Astrocyte of the spinal cord (primary cell): ENCODE results near the gene LRRC75A.
A peak's percentile ranks its signal among the peaks of the same experiment; 100 is the strongest.

Experiments
- DNase-seq: peaks from one replicate; pipeline ENCODE4 v3.0.0; 2011; ENCODE audit warnings: low read depth, low spot score
- H3K4me3 ChIP-seq: 2 replicates; pipeline ENCODE4 v1.5.1; 2011; ENCODE audit warnings: low read depth, mild to moderate bottlenecking, low read length, moderate library complexity
- CTCF ChIP-seq: IDR thresholded peaks from 2 replicates; pipeline ENCODE4 v1.5.1; 2012; ENCODE audit warnings: low read depth, mild to moderate bottlenecking, low read length, inconsistent platforms
- in situ Hi-C: cut with HindIII; loops from 2 replicates; pipeline ENCODE4 v1.10.0; 2017; ENCODE audit warnings: low sequenced_read_pairs

LRRC75A gene

DNA sequence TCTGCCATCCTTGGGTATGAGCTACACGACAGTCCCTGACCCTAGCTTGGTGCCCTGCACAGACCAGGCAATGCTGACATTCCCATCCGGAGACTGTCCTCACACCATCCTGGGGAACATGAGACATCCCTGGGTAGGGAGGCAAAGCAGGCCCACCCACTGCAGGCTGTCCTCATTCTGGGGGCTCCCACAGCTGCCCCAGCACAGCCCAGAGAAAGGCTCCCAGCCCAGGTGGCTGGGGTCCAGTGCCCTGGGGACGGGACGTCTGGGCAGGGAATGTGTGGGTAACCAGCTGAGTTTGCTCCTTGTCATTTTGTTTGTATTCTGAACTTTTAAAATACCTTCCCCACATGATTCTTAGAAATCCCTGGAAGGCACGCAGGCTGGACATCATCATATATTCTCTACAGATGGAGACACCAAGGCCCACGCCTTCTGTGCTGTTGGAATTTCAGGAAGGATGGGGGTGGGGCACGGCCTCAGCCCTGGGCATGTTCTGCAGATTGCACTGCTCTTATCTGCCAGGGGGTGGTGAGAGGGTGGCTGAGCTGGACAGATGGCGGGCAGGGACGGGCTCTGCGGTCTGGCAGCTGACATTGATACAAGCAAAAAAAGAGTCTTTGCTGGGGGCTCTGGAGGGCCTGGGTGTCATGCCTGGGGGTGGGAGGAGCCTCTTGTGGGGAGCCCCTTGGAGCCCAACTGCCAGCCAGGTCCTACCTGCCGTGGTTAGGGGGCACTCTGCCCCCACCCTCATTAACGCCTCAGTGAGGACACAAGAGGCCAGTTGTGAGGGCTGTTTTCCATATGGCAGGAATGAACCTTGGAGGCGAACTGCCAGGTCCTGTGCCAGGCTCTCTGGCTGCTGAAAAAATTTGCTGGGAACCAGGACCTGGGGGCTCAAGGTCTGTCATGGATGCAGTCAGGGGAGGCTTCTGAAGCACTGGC is 28.4 kb downstream of the LRRC75A start:
- TF ChIP-seq CTCF, result peak; percentile 33
- in situ Hi-C loops, result no loop called here
- no peak for DNase-seq
- H3K4me3 ChIP-seq, result no peak overlapping the region

DNA sequence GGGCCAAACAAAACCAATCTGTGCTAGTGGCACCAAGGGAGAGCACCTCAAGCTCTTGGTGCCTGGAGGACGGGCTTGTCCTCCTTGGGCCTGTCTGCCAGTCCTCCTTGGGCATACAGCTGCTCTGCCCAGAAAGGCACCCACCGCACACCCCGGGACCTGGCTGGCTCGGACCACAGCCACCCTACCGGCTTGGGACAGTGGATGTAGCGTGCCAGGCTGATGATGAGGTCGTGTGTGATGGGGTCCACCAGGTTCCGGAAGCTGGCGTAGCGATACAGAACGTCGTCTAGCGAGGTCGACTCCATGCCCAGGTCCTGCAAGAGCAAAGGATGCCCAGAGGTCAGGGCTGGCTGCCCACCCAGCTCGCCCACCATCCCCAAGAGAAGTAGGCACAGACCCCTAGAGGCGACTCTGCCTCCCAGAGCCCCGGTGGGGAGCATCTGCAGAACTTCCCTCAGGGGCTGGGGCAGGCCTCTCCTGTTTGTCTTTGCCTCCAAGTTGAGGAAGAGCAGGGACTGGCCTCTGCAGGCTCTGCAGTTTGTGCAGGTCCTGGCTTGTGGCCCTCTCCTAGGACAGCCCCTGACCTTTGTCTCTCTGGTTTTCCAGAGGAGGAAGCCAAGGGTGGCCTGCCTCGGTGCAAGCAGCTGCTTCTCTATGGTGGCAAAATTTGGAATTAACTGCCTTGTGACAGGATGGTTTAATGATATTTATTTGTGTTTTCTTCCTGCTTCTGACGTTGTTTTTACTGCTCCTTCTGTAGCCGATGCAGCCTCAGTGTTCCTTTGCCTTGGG is 29.7 kb downstream of the LRRC75A start:
- no peak overlapping the region for H3K4me3 ChIP-seq
- in situ Hi-C loops, result no loop called here
- TF ChIP-seq CTCF, result no peak
- DNase-seq, result no peak

DNA sequence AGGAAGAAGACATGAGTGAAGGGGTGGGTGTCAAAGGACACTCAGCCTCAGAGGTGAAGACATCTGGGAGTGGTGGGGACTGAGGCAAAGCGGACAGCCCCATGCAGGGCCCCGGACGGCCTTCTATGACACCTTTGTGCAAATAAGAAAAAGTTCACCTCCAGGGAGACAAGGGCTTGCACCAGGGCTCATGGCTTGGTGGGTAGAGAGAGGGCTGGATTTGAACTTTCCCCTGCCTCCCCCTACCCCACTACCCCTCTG is 30.5 kb downstream of the LRRC75A start:
- no peak for TF ChIP-seq CTCF
- no peak for DNase-seq
- in situ Hi-C loops, result no loop called here
- no peak overlapping the region for H3K4me3 ChIP-seq

- TF ChIP-seq CTCF, result no peak
- in situ Hi-C loops, result no loop called here
- no peak overlapping the region for H3K4me3 ChIP-seq
- no peak for DNase-seq
Measured at GRCh38 chr17:16460796-16461605, 31.0 kb downstream of the LRRC75A start.

DNA sequence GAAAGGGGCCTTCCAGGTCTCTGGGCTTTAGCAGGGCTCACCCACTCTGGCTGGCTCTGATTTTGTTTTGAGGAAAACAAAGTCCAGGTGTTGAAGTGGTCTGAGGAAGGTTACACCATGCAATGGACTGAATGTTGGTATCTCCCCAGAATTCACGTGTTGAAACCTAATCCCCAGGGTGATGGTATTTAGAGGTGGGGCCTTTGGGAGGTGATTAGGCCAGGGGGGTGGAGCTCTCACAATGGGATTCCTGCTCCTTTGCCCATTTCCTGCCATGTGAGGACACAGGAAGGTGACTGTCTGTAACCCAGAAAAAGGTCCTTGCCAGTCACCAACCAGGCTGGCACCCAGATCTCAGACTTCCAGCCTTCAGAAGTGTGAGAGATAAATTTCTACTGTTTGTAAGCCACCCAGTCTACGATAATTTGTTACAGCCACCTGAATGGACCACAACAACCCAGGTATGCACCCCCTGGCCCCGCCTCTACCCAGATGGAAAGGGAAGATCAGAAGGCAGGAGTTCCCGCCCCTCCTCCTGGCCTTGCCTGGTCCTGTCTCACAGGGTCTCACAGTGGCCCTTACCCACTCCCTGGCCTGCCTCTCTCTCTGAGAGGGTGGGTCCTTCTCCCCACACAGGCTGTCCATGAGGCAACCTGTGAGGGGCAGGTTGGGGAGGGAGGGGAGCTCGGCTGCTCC is 32.0 kb downstream of the LRRC75A start:
- in situ Hi-C loops, result no loop called here
- DNase-seq, result no peak
- TF ChIP-seq CTCF, result no peak
- no peak overlapping the region for H3K4me3 ChIP-seq

DNA sequence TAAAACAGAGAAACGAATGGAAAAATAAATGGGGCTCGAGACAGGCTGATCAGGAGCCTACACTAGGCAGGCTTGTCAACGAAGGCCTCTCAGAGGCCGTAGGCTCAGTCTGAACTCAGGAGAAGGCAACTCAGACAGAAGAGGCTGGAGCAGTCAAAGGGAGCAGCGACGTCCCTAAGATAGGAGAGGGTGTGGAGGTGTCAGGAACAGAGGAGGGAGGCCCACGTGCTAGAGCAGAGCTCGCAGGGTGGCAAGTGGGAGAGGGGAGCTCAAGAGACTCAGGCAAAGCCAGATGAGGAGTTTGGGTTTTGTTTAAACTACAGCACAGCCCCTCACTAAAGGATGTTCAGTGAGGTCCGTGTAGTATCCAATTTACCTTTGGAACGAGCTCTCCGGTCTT is 32.7 kb downstream of the LRRC75A start:
- DNase-seq, result no peak
- H3K4me3 ChIP-seq, result no peak overlapping the region
- TF ChIP-seq CTCF, result no peak
- in situ Hi-C loops, result no loop called here
